Cardiac fibroblast (primary cell): ENCODE measurements around the gene HCN1.

Source experiments
- DNase-seq, 2 donors: peaks; one replicate each; pipeline versions ENCODE4 v3.0.0 to v3.0.0-alpha.2; 2010; ENCODE audit warnings: low read depth in 2 of 2
- H3K4me3 ChIP-seq, 2 donors: replicated peaks in 1 of 2; 1 replicate in 1 of 2; 2 replicates in 1 of 2; pipeline ENCODE4 v1.5.1; 2011; ENCODE audit warnings: low read depth in 2 of 2, low read length in 2 of 2, mild to moderate bottlenecking in 2 of 2, moderate library complexity in 1 of 2
- TF ChIP-seq, protein P1 (sequence below): IDR thresholded peaks from one replicate; pipeline ENCODE4 v1.5.1; 2011; ENCODE audit warnings: low read depth, mild to moderate bottlenecking, low read length, inconsistent platforms

Gene HCN1

DNA sequence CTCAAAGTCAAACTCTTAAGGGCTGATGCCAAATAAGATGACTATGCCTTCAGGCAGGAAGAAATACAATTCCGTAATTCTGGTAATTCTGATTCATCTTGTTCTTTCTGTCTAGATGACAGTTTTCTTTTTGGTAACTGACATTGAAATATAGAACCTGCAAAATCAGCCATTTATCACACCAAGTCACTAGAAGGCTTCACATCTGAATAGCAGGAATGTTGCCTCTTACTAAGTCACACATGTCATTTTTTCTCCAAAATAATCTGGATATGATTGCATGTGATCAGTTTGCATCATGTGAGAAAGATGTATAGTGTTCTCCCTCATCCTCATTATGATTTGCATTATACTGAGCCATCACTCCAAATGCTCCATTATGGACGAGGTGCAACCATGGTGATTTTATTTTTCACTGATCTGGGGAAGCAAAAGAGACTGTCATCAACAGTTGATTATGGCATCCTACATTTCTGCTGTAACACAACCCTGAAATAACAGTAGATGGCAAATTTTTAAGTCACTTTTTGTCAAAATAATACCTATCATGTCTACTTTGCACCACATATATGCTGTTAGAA, 69.0 kb downstream of the HCN1 start:
- no peak overlapping the region for H3K4me3 ChIP-seq
- DNase-seq = no peak
- TF ChIP-seq, protein P1, sequence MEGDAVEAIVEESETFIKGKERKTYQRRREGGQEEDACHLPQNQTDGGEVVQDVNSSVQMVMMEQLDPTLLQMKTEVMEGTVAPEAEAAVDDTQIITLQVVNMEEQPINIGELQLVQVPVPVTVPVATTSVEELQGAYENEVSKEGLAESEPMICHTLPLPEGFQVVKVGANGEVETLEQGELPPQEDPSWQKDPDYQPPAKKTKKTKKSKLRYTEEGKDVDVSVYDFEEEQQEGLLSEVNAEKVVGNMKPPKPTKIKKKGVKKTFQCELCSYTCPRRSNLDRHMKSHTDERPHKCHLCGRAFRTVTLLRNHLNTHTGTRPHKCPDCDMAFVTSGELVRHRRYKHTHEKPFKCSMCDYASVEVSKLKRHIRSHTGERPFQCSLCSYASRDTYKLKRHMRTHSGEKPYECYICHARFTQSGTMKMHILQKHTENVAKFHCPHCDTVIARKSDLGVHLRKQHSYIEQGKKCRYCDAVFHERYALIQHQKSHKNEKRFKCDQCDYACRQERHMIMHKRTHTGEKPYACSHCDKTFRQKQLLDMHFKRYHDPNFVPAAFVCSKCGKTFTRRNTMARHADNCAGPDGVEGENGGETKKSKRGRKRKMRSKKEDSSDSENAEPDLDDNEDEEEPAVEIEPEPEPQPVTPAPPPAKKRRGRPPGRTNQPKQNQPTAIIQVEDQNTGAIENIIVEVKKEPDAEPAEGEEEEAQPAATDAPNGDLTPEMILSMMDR = no peak

GRCh38 chr5:45623832-45624231, 72.3 kb downstream of the HCN1 start:
- TF ChIP-seq, protein P1 = no peak
- H3K4me3 ChIP-seq = no peak overlapping the region
- no peak for DNase-seq

DNA sequence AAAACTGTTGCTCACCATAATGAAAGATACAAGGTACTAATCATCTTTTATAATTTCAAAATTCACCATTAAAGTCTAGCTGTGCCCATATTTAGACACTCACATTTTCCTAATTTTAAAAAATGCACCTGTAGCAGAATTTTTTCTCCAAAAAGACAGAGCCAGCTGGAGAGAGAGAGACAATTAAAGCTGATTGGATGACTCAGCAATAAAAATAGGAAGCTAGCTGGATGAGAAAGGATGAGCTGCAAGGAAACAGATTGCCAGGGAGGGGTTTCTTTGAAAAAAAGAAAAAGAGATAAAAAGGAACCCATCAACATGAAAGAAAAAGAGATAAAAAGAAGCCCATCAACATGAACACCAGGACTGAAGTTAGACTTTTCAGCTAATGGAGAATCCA, 73.8 kb downstream of the HCN1 start:
- no peak overlapping the region for H3K4me3 ChIP-seq
- TF ChIP-seq, protein P1 = no peak
- no peak for DNase-seq

GRCh38 chr5:45617859-45618416, 78.2 kb downstream of the HCN1 start:
- TF ChIP-seq, protein P1 = no peak
- H3K4me3 ChIP-seq = no peak overlapping the region
- no peak for DNase-seq

GRCh38 chr5:45609661-45610060, 86.5 kb downstream of the HCN1 start:
- TF ChIP-seq, protein P1 = no peak
- no peak for DNase-seq
- H3K4me3 ChIP-seq = no peak overlapping the region

- TF ChIP-seq, protein P1 = no peak
- no peak overlapping the region for H3K4me3 ChIP-seq
- DNase-seq = no peak
Observed at GRCh38 chr5:45604092-45604491, 92.1 kb downstream of the HCN1 start.

DNA sequence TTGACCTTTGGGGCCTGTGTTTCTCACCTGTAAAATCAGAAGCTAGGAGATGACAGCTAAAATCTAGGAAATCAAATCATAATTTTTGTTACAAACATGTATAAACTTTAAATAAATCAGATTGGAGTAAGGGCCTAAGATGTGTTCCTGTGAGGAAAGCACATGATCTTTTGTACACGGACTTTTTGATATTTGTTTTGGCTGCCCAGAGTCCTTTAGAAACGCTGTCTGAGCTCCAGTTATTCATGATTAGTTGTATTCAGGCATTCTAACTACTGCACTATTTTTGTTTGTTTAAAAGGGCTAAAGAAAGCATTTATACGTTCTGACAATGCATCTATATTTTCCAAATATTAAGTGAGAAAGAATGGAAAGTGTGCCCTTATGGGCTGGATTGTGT, 94.8 kb downstream of the HCN1 start:
- H3K4me3 ChIP-seq = no peak overlapping the region
- TF ChIP-seq, protein P1 = no peak
- no peak for DNase-seq
